ENCODE results near the gene PARD6G.
"Not testable (repeated sequence)": the region's sequence is repeated elsewhere in the genome, so short reads cannot be mapped to it uniquely, and the experiment has no call there.

GRCh38 chr18:80237519-80237918, 9.8 kb downstream of the PARD6G start:
- TF ChIP-seq CTCF, POLR2A (IDR thresholded peaks at IDR 0.05): not testable (repeated sequence)

Measured in body of pancreas (tissue), 4 donors.